Activated CD8-positive, alpha-beta T cell treated with anti-CD3 and anti-CD28 coated beads for 36 hours (primary cell): ENCODE data around the gene RIPOR3. TPM values are rescaled to one million over a fixed set of nuclear protein-coding genes. Genes with fewer than 3 reads are reported as not detected.
"Not testable (repeated sequence)": the region's sequence is repeated elsewhere in the genome, so short reads cannot be mapped to it uniquely, and the experiment has no call there.

ENCODE experiments used
- ATAC-seq: fragments of 200-7000 bp; cut with Tn5 transposase; one replicate; pipeline ENCODE4 v1.10.0; 2021; ENCODE audit warnings: mild to moderate bottlenecking, moderate library complexity
- CTCF ChIA-PET: fragments of 350-600 bp; sonication (Branson Sonifier 250); formaldehyde crosslinking; loops from one replicate; lab custom pipeline; 2021; ENCODE audit warnings: antibody characterized with exemption; lab: Charles Lee
- POLR2A ChIA-PET: fragments of 350-600 bp; sonication (Branson Sonifier 250); formaldehyde crosslinking; loops from one replicate; lab custom pipeline; 2021; ENCODE audit warnings: antibody characterized with exemption; lab: Charles Lee
- DNase-seq: peaks from one replicate; pipeline ENCODE4 v3.0.0-alpha.2; 2020
- H3K27ac Mint-ChIP-seq: one replicate; pipeline ENCODE4 v1.8.0; 2021; ENCODE audit warnings: mild to moderate bottlenecking, mixed read lengths
- H3K27me3 Mint-ChIP-seq: one replicate; pipeline ENCODE4 v1.8.0; 2021; ENCODE audit warnings: mixed read lengths
- H3K36me3 Mint-ChIP-seq: one replicate; pipeline ENCODE4 v1.8.0; 2021; ENCODE audit warnings: low read depth, mixed read lengths
- H3K4me1 Mint-ChIP-seq: one replicate; pipeline ENCODE4 v1.8.0; 2021; ENCODE audit warnings: low read depth, mixed read lengths
- H3K4me3 Mint-ChIP-seq: one replicate; pipeline ENCODE4 v1.8.0; 2021; ENCODE audit warnings: mild to moderate bottlenecking, moderate library complexity, mixed read lengths
- H3K9me3 Mint-ChIP-seq: one replicate; pipeline ENCODE4 v1.8.0; 2021; ENCODE audit warnings: mixed read lengths
- intact Hi-C: fragments of 100-400 bp; cut with micrococcal nuclease; formaldehyde crosslinking; loops from one replicate; pipeline ENCODE4 v1.10.0; 2022
- total RNA-seq, 2 experiments: library from RNA; stranded (reverse); gene quantifications; one replicate each; pipeline ENCODE4 v1.2.3, GENCODE V29; 2021
- TF ChIP-seq, protein P1 (sequence below): fragments of 200-600 bp; IDR thresholded peaks from one replicate; pipeline ENCODE4 v1.8.0; 2022; ENCODE audit warnings: antibody characterized with exemption, mild to moderate bottlenecking

The RIPOR3 gene
- total RNA-seq, 2 experiments from 2014 or later, result not detected

DNA sequence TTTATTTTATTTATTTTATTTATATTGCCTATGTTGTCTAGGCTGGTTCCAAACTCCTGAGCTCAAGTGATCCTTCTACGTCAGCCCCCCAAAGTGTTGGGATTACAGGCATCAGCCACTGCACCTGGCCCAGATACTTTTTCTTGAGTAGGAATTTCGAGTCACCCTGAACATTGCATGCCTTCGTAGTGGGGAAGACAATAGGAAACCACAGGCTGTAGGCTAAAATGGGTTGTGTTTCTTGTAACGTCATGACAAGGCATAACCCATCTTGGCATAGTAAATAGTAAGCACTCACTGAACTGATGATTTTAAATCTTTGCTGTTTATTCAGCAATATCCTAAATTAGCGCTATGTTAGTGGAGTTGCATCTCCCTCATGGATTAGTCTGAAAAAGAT, 146.2 kb downstream of the RIPOR3 start:
- TF ChIP-seq, protein P1, sequence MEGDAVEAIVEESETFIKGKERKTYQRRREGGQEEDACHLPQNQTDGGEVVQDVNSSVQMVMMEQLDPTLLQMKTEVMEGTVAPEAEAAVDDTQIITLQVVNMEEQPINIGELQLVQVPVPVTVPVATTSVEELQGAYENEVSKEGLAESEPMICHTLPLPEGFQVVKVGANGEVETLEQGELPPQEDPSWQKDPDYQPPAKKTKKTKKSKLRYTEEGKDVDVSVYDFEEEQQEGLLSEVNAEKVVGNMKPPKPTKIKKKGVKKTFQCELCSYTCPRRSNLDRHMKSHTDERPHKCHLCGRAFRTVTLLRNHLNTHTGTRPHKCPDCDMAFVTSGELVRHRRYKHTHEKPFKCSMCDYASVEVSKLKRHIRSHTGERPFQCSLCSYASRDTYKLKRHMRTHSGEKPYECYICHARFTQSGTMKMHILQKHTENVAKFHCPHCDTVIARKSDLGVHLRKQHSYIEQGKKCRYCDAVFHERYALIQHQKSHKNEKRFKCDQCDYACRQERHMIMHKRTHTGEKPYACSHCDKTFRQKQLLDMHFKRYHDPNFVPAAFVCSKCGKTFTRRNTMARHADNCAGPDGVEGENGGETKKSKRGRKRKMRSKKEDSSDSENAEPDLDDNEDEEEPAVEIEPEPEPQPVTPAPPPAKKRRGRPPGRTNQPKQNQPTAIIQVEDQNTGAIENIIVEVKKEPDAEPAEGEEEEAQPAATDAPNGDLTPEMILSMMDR, result no peak
- DNase-seq (no peak), ATAC-seq (no peak)
- Mint-ChIP-seq H3K4me3 (no peak overlapping the region), H3K27me3 (no peaks in the 10 kb centered on the region), H3K27ac (peak overlapping the region; percentile 69), H3K36me3 (peaks cover 39% of the 10 kb centered on the region), H3K9me3 (no peaks in the 10 kb centered on the region), H3K4me1 (peaks cover 67% of the 10 kb centered on the region)
- CTCF ChIA-PET, result interaction anchor here (0.9 to 1.1 kb wide), 2 partner anchors 10 to 32 kb away, joined by 3 to 4 read pairs; no protein-coding TSS in a partner anchor
- intact Hi-C loops, result no loop called here
- POLR2A ChIA-PET, result interaction anchor here (1.0 to 2.1 kb wide), 4 partner anchors 8 to 22 kb away, joined by 3 to 6 read pairs (median 5); no protein-coding TSS in a partner anchor

DNA sequence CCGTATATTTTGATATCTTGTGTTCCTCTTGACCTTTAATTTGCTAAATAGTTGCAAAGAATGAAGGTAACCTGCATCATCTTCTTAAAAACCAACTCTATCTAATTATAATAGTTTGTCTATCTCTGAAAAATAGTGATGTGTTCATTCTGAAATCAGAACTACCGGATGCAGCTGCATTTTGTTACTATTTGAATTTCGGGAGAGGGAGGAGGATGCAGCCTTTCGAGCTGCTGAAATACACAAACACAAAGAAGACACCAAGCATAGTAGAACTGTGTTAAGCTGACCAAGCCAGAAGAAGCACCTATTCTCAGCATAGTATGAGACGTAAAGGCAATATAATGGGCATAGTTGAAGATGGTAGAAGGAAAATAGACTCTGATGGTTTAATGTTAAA, 148.0 kb downstream of the RIPOR3 start:
- H3K36me3 Mint-ChIP-seq, result peaks cover 28% of the 10 kb centered on the region
- CTCF ChIA-PET, result interaction anchor here (1.3 to 1.4 kb wide), 2 partner anchors 33 to 207 kb away, joined by 3 to 5 read pairs; no protein-coding TSS in a partner anchor
- intact Hi-C loops, result no loop called here

DNA sequence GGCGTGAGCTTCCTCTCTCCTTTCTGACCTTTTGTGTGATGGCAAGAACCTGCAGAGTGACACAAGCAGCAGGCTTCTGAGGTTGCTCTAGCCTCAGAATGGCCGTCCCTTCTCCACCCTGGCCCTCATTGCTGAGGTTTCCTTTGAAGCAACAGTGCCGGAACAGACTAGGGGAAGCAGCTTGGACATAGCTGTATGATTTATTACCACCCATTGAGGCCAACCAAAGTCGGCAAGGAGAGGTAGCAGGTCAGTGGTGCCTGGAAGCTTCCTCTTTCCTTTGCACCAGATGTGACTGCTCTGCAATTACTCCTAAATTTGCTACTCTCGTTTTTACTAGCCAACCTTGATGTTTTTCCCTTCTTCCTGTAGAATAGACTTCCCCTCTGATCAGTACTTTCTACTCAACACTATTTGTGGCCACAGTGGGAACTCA, 149.7 kb downstream of the RIPOR3 start:
- H3K4me1 Mint-ChIP-seq, result peaks cover 75% of the 10 kb centered on the region
- CTCF ChIA-PET, result interaction anchor here (0.9 to 1.6 kb wide), 3 partner anchors 25 to 372 kb away, joined by 3 to 5 read pairs (median 3); no protein-coding TSS in a partner anchor
- DNase-seq (no peak), ATAC-seq (no peak)
- intact Hi-C loops, result no loop called here
- TF ChIP-seq, protein P1, result no peak
- no peaks in the 10 kb centered on the region for H3K27me3 Mint-ChIP-seq
- H3K4me3 Mint-ChIP-seq, result no peak overlapping the region
- peak overlapping the region; percentile 18 for H3K27ac Mint-ChIP-seq
- H3K9me3 Mint-ChIP-seq, result no peaks in the 10 kb centered on the region
- POLR2A ChIA-PET, result interaction anchor here (0.8 to 1.6 kb wide), 5 partner anchors 11 to 27 kb away, joined by 3 to 4 read pairs (median 3); no protein-coding TSS in a partner anchor
- peaks cover 26% of the 10 kb centered on the region for H3K36me3 Mint-ChIP-seq

More for the DNA sequence above, 148.0 kb downstream of the RIPOR3 start:
- DNase-seq, result no peak
- H3K9me3 Mint-ChIP-seq, result no peaks in the 10 kb centered on the region
- H3K4me3 Mint-ChIP-seq, result no peak overlapping the region
- no peaks in the 10 kb centered on the region for H3K27me3 Mint-ChIP-seq
- no peak for ATAC-seq
- peaks cover 71% of the 10 kb centered on the region for H3K4me1 Mint-ChIP-seq
- TF ChIP-seq, protein P1, result no peak
- POLR2A ChIA-PET, result interaction anchor here (0.8 kb wide), 1 partner anchor 69 kb away, joined by 3 read pairs; no protein-coding TSS in a partner anchor
- H3K27ac Mint-ChIP-seq, result peak overlapping the region; percentile 63

DNA sequence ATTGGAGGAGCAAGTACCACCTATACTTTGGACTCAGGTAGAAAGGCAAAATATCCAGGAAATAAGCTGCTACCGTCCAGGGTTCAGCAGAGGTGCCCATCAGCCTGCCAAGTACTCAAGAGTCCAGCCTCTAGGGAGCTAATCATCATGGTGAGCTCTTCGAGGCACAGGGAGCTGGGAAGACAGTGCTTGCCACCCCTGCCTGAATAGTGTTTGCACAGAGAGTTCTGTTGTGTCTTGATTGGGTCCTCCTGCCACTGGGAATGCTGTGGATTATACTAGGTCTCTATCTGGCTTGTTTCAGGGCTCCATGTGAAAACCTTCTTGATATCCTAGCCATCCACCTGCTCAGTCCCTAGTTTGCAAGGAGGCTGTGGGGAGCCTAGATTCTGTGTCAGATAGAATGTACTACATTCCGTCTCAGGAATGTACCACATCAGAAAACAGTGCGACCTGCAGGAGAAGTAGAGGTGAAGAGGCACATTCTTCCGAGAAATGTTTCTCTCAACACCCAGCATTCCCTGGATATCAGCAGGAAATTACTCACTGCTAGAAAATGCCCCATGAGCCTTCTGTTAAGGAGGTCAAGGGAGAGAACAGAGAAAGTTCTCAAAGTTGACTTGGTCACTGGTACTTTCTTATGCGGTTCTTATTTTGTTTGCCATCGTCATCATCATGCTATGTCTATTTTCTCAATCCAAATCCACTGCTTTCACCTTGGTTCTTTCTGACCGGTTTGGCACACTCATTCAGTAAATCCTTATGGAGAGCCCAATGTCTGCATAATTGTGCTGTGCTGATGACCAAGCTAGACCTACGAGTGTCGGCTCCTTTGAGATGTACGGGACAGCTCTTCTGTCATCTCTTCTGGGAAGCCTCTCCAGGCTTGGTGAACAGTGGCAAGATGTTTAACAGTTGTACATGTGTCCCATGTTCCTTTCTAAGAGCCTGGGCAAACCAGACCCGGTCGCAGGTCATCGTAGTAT, 150.4 kb downstream of the RIPOR3 start:
- Mint-ChIP-seq H3K4me1 (peaks cover 73% of the 10 kb centered on the region), H3K9me3 (no peaks in the 10 kb centered on the region), H3K27ac (peak overlapping the region; percentile 18), H3K36me3 (peaks cover 25% of the 10 kb centered on the region), H3K27me3 (no peaks in the 10 kb centered on the region), H3K4me3 (no peak overlapping the region)
- ATAC-seq (no peak), DNase-seq (no peak)
- CTCF ChIA-PET, result interaction anchor here (1.0 to 1.6 kb wide), 2 partner anchors 11 to 47 kb away, joined by 3 to 5 read pairs; no protein-coding TSS in a partner anchor
- TF ChIP-seq, protein P1, result no peak
- POLR2A ChIA-PET, result interaction anchor here (0.8 to 1.6 kb wide), 5 partner anchors 10 to 26 kb away, joined by 3 to 4 read pairs (median 3); no protein-coding TSS in a partner anchor
- intact Hi-C loops, result no loop called here

DNA sequence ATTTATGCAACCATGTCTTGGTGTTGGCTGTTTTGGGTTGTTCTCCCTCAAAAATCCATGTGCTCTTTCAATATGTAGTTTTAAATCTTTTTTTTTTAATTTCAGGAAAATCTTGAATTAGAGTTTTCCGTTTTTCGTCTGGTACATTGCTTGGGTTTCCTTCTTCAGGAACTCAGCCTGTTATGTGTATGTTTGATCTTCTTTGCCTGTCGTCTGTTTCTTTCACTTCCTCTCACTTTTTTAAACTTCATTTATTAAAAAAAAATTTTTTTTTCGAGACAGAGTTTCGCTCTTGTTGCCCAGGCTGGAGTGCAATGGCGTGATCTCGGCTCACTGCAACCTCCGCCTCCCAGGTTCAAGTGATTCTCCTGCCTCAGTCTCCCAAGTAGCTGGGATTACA, 151.5 kb downstream of the RIPOR3 start:
- H3K27me3 Mint-ChIP-seq, H3K4me3 Mint-ChIP-seq, intact Hi-C loops, H3K9me3 Mint-ChIP-seq, ATAC-seq, DNase-seq, H3K27ac Mint-ChIP-seq: not testable (repeated sequence)
- ChIA-PET CTCF (interaction anchor here (1.0 kb wide), 1 partner anchor 30 kb away, joined by 3 read pairs; no protein-coding TSS in a partner anchor), POLR2A (interaction anchor here (1.3 kb wide), 1 partner anchor 14 kb away, joined by 3 read pairs; no protein-coding TSS in a partner anchor)
- Mint-ChIP-seq H3K36me3 (peaks cover 28% of the 10 kb centered on the region), H3K4me1 (peaks cover 73% of the 10 kb centered on the region)
